Measurements from ENCODE around the gene PIGX.
A peak's percentile ranks its signal among the peaks of the same experiment; 100 is the strongest.

DNA sequence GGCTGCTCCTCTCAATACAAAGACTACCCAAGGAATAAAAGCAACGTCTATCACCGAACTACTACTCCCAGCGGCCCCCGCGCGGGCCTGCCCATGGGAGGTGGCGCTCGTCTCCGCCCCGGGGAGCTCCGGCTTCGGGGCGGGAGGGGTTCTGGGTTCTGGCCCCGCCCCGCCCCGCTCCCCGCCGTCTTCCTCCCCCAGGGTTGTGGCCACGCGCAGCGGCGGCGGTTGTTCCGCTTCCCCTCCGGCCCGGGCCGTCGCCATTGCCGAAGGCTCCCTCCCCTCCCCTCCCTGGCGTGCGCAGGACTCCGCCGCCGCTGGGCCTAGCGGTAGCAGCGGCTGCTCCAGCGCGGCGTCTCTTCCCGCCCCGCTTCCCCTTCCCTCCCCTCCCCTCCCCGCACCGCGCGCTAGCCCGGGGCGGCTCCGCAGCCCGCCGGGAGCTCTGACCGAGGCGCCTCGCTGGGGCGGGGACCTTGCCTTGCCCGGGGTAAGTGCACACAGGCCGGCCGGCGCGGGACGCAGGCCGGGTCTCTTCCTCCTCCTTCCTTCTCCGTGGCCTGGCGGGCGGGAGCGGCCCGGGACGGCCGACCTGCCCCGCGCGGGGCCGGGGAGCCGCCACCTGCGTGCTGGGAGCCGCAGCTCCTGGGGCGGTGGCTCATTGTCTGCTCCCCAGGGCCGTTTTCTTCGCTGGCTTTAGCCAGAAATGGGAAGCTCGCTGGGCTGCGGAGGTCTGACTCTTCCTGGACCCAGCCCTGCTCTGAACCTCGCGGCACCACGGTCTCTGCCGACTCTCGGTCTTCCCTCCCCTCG, 27.7 kb downstream of the PIGX start, which contains the start of gene PAK2:
- TF ChIP-seq, protein P1, sequence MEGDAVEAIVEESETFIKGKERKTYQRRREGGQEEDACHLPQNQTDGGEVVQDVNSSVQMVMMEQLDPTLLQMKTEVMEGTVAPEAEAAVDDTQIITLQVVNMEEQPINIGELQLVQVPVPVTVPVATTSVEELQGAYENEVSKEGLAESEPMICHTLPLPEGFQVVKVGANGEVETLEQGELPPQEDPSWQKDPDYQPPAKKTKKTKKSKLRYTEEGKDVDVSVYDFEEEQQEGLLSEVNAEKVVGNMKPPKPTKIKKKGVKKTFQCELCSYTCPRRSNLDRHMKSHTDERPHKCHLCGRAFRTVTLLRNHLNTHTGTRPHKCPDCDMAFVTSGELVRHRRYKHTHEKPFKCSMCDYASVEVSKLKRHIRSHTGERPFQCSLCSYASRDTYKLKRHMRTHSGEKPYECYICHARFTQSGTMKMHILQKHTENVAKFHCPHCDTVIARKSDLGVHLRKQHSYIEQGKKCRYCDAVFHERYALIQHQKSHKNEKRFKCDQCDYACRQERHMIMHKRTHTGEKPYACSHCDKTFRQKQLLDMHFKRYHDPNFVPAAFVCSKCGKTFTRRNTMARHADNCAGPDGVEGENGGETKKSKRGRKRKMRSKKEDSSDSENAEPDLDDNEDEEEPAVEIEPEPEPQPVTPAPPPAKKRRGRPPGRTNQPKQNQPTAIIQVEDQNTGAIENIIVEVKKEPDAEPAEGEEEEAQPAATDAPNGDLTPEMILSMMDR (conservative IDR thresholded peaks at IDR 0.05; ENCODE audit: low read depth in 2 of 2), result no peak
- no peak for TF ChIP-seq EZH2 (IDR thresholded peaks at IDR 0.05; ENCODE audit: low read depth, unreplicated experiment)
- TF ChIP-seq, protein P2, sequence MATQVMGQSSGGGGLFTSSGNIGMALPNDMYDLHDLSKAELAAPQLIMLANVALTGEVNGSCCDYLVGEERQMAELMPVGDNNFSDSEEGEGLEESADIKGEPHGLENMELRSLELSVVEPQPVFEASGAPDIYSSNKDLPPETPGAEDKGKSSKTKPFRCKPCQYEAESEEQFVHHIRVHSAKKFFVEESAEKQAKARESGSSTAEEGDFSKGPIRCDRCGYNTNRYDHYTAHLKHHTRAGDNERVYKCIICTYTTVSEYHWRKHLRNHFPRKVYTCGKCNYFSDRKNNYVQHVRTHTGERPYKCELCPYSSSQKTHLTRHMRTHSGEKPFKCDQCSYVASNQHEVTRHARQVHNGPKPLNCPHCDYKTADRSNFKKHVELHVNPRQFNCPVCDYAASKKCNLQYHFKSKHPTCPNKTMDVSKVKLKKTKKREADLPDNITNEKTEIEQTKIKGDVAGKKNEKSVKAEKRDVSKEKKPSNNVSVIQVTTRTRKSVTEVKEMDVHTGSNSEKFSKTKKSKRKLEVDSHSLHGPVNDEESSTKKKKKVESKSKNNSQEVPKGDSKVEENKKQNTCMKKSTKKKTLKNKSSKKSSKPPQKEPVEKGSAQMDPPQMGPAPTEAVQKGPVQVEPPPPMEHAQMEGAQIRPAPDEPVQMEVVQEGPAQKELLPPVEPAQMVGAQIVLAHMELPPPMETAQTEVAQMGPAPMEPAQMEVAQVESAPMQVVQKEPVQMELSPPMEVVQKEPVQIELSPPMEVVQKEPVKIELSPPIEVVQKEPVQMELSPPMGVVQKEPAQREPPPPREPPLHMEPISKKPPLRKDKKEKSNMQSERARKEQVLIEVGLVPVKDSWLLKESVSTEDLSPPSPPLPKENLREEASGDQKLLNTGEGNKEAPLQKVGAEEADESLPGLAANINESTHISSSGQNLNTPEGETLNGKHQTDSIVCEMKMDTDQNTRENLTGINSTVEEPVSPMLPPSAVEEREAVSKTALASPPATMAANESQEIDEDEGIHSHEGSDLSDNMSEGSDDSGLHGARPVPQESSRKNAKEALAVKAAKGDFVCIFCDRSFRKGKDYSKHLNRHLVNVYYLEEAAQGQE (IDR thresholded peaks at IDR 0.05; ENCODE audit: unreplicated experiment), result no peak
- no peak for TF ChIP-seq EZH2phosphoT487 (IDR thresholded peaks at IDR 0.05; ENCODE audit: unreplicated experiment)
- TF ChIP-seq, protein P3, sequence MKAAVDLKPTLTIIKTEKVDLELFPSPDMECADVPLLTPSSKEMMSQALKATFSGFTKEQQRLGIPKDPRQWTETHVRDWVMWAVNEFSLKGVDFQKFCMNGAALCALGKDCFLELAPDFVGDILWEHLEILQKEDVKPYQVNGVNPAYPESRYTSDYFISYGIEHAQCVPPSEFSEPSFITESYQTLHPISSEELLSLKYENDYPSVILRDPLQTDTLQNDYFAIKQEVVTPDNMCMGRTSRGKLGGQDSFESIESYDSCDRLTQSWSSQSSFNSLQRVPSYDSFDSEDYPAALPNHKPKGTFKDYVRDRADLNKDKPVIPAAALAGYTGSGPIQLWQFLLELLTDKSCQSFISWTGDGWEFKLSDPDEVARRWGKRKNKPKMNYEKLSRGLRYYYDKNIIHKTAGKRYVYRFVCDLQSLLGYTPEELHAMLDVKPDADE (IDR thresholded peaks at IDR 0.05), result peak; percentile 59
- peak; percentile 90 for TF ChIP-seq POLR2AphosphoS5 (IDR thresholded peaks at IDR 0.05; ENCODE audit: low read depth)
- TF ChIP-seq JUNB (IDR thresholded peaks at IDR 0.05; ENCODE audit: unreplicated experiment), result no peak
- TF ChIP-seq CREB1 (CRISPR knock-in tag; IDR thresholded peaks at IDR 0.05; ENCODE audit: low read depth), result peak; percentile 48; the same call in 1 of the 2 replicates
- no peak for TF ChIP-seq NANOG (IDR thresholded peaks at IDR 0.05; ENCODE audit: borderline replicate concordance)
